Heart right ventricle (tissue), 16 donors: ENCODE data around the gene ZNF564. TPM values are rescaled to one million over a fixed set of nuclear protein-coding genes. Genes with fewer than 3 reads are reported as not detected.

Experiments used
- ATAC-seq, 8 donors: fragments of 200-7000 bp; cut with Tn5 transposase; one replicate each; pipeline ENCODE4 v1.9.1; 2020; ENCODE audit warnings: mild to moderate bottlenecking in 8 of 8, moderate library complexity in 8 of 8, moderate number of reproducible peaks in 1 of 8
- DNase-seq, 2 donors: peaks; one replicate each; pipeline ENCODE4 v3.0.0-alpha.2; 2020
- H3K27ac ChIP-seq, 10 donors: fragments of 200-600 bp; sonication (generic) in 2 of 10; one replicate each; pipeline versions ENCODE4 v1.5.0 to v1.8.0; 2020 to 2022; ENCODE audit warnings: mild to moderate bottlenecking in 3 of 10
- H3K27me3 ChIP-seq, 7 donors: fragments of 200-600 bp; one replicate each; pipeline ENCODE4 v1.8.0; 2021 to 2022; ENCODE audit warnings: mild to moderate bottlenecking in 2 of 7
- H3K36me3 ChIP-seq, 9 donors: fragments of 200-600 bp; sonication (generic) in 1 of 9; one replicate each; pipeline versions ENCODE4 v1.5.0 to v1.8.0; 2020 to 2022; ENCODE audit warnings: mild to moderate bottlenecking in 2 of 9
- H3K4me1 ChIP-seq, 9 donors: fragments of 200-600 bp; sonication (generic) in 1 of 9; one replicate each; pipeline versions ENCODE4 v1.5.0 to v1.8.0; 2020 to 2022; ENCODE audit warnings: mild to moderate bottlenecking in 4 of 9
- H3K4me3 ChIP-seq, 10 donors: fragments of 200-600 bp; sonication (generic) in 2 of 10; one replicate each; pipeline versions ENCODE4 v1.5.0 to v1.8.0; 2020 to 2022; ENCODE audit warnings: mild to moderate bottlenecking in 7 of 10, moderate library complexity in 2 of 10
- H3K9me3 ChIP-seq, 11 donors: fragments of 200-600 bp in 10 of 11; sonication (generic) in 2 of 11; one replicate each; pipeline versions ENCODE4 v1.5.0 to v1.8.0; 2013 to 2022; ENCODE audit warnings: mild to moderate bottlenecking in 2 of 11, control low read depth in 1 of 11, moderate library complexity in 1 of 11
- WGBS, 2 donors: extraction: QIAGEN DNeasy Blood & Tissue Kit; methylation state at CpG; one replicate each; pipeline ENCODE4 v1.1.7; 2013; ENCODE audit warnings: inconsistent platforms in 1 of 2; 5-methylcytosine and 5-hydroxymethylcytosine counted together
- intact Hi-C, 10 donors: fragments of 100-400 bp; cut with DNase I; formaldehyde crosslinking; loops; one replicate each; pipeline versions ENCODE4 v1.11.1 to v1.14.2; 2022
- polyA plus RNA-seq, 2 donors: library from polyadenylated mRNA; stranded (reverse); fragments of 200-250 nt; gene quantifications; one replicate each; pipeline ENCODE4 v1.2.3, GENCODE V29; 2013
- total RNA-seq, 10 donors: library from RNA; stranded (reverse); fragmentation: NEBNext Ultra II Directional in 3 of 10; extraction: Animal tissue kit (Norgen Biotek cat#: 25700) in 3 of 10; gene quantifications; one replicate each; pipeline versions ENCODE4 v1.2.1 to v1.2.4, GENCODE V29; 2021 to 2023
- TF ChIP-seq, protein P1 (sequence below), 9 donors: fragments of 200-600 bp; sonication (generic) in 2 of 9; IDR thresholded peaks; one replicate each; pipeline versions ENCODE4 v1.5.0 to v1.8.0; 2021 to 2022; ENCODE audit warnings: antibody characterized with exemption in 9 of 9, mild to moderate bottlenecking in 5 of 9, moderate library complexity in 1 of 9
- donor health status: Arrhythmogenic right ventricular cardiomyopathy.
- donor health status: ischemic (EF 13 %, LVEDD 7.1; RV severe dilation, severe dysfunction).
- donor health status: healthy with polysubstance abuse.
- donor health status: DM: no; HTN: yes; CAD: no.
- donor health status: DM: no; HTN: no; CAD: no.
- donor health status: ischemic (EF 25% LVEDD 6.9; RV normal size, moderate dysfunction).
- donor health status: ischemic (EF 25% LVEDD 5.7; RV mildly dilated, moderate dysfunction).
- donor health status: healthy.
- donor health status: DM: yes; HTN: yes; CAD: no.
- donor health status: Ischemic cardiomyopathy.
- donor health status: ischemic (EF 35%, LVEDD 5.7; RV mildly dilated, moderate dysfunction).
- donor health status: nonischemic (EF 11% LVEDD 7.7; RV severe dilation, severe dysfunction).
- donor health status: DM: yes; HTN: yes; CAD: no.
- donor health status: PGD.
- donor health status: ischemic (EF 29% LVEDD 5.4; RV normal size, mild dysfunction).
- donor health status: nonischemic (EF 23%, LVEDD 6.1; RV moderate dilation, normal function).

ZNF564 gene
- total and polyA plus RNA-seq, 12 donors = 2.9 to 11.2 (median 9.5) TPM

DNA sequence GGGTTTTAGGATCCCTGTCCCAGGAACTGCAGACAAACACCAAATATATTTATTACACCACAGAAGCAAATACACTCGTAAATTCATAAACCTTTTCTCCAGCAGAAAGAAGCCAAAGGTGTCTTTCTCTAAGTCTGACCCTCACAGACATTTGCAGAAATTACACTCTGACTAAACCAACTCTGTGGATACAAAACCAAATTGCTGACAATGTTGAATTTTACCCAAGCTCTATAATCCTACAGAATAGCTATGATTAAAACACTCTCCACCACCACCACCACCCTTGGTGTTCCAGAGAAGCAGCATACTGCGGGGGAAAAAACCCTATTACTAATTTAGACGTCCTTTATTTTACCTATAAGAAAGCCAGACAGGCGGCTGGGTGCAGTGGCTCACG lies 5.2 kb downstream of the ZNF564 start:
- H3K4me1 ChIP-seq = peaks cover 0 to 60% (median 41%) of the 10 kb centered on the region in 9 donors
- intact Hi-C loops = no loop called here
- TF ChIP-seq, protein P1, sequence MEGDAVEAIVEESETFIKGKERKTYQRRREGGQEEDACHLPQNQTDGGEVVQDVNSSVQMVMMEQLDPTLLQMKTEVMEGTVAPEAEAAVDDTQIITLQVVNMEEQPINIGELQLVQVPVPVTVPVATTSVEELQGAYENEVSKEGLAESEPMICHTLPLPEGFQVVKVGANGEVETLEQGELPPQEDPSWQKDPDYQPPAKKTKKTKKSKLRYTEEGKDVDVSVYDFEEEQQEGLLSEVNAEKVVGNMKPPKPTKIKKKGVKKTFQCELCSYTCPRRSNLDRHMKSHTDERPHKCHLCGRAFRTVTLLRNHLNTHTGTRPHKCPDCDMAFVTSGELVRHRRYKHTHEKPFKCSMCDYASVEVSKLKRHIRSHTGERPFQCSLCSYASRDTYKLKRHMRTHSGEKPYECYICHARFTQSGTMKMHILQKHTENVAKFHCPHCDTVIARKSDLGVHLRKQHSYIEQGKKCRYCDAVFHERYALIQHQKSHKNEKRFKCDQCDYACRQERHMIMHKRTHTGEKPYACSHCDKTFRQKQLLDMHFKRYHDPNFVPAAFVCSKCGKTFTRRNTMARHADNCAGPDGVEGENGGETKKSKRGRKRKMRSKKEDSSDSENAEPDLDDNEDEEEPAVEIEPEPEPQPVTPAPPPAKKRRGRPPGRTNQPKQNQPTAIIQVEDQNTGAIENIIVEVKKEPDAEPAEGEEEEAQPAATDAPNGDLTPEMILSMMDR (IDR thresholded peaks at IDR 0.05) = no peak

DNA sequence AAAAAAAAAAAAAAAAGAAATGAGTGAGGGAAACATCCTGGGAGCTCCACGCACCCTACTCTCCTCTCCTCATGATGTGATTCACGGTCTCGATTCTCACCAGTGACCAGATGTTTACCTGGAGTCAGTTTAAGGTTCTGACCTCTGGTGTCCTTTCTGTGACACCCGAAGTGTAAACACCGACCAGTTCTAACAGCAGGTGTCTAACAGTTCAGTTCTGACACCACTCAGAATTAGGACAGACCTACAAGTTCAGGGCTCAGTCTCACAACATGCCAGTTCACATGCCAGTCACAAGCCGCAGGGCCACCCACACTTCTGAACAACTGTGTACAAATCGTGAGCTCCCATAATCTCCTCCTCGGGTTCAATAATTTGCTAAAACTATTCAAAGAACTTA lies 6.0 kb downstream of the ZNF564 start:
- intact Hi-C loops = no loop called here
- H3K9me3 ChIP-seq = peaks cover 0 to 28% (median 0%) of the 10 kb centered on the region in 11 donors
- DNase-seq = no peak
- no peaks in the 10 kb centered on the region for H3K27me3 ChIP-seq
- H3K4me1 ChIP-seq = peaks cover 0 to 57% (median 38%) of the 10 kb centered on the region in 9 donors
- no peak overlapping the region for H3K4me3 ChIP-seq
- 83 to 86% methylated on average over 8 of the region's 8 CpGs for WGBS, 2 donors
- H3K36me3 ChIP-seq = peaks cover 0 to 43% (median 4%) of the 10 kb centered on the region in 9 donors
- ATAC-seq = no peak
- H3K27ac ChIP-seq = peak overlapping the region in 2 of 10 donors; percentile 3 to 38
- TF ChIP-seq, protein P1 (IDR thresholded peaks at IDR 0.05) = no peak

More for the DNA sequence above, 5.2 kb downstream of the ZNF564 start:
- Histone ChIP-seq H3K9me3 (peaks cover 0 to 21% (median 0%) of the 10 kb centered on the region in 11 donors), H3K4me3 (no peak overlapping the region), H3K27me3 (no peaks in the 10 kb centered on the region), H3K27ac (no peak overlapping the region), H3K36me3 (peaks cover 0 to 35% (median 0%) of the 10 kb centered on the region in 9 donors)
- DNase-seq (no peak), ATAC-seq (no peak)
- 91 to 92% methylated on average over 5 of the region's 5 CpGs for WGBS, 2 donors

DNA sequence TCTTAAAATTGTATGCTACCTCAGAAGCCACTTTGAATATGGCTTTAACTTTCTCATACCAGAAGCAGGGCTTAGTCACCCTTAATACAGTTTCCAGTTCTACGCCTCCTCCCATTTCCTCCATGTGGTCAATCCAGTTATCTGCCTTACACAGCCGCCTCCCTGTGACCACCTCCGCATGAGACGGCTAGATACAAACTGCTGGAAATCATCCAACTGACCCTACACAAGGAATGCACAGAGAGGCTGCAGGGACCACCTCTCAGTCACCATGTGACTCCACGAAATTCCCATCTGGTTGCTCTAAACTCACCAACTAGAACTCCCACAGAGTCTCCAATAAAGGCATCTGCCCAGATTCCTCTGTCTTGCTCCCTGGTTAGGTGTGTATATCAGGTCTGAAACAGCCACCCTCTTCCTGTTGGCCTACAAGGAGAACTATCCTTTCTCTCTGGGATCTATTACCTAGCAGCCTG lies 6.8 kb downstream of the ZNF564 start:
- intact Hi-C loops = loop anchor here in 1 of 10 donors (5.0 kb wide), 1 partner anchor 47 kb away; no protein-coding TSS in a partner anchor
- peaks cover 0 to 36% (median 0%) of the 10 kb centered on the region in 11 donors for H3K9me3 ChIP-seq
- H3K4me1 ChIP-seq = peaks cover 0 to 49% (median 30%) of the 10 kb centered on the region in 9 donors
- peak in 1 of 2 donors; percentile 17 for DNase-seq
- TF ChIP-seq, protein P1 (IDR thresholded peaks at IDR 0.05) = no peak
- H3K4me3 ChIP-seq = no peak overlapping the region
- peak in 5 of 8 donors; percentile 34 to 72 (median 56) for ATAC-seq
- no peaks in the 10 kb centered on the region for H3K27me3 ChIP-seq
- peaks cover 0 to 51% (median 4%) of the 10 kb centered on the region in 9 donors for H3K36me3 ChIP-seq
- WGBS, 2 donors = 30 to 47% methylated on average over 5 of the region's 5 CpGs
- H3K27ac ChIP-seq = peak overlapping the region in 5 of 10 donors; percentile 4 to 64 (median 38)

DNA sequence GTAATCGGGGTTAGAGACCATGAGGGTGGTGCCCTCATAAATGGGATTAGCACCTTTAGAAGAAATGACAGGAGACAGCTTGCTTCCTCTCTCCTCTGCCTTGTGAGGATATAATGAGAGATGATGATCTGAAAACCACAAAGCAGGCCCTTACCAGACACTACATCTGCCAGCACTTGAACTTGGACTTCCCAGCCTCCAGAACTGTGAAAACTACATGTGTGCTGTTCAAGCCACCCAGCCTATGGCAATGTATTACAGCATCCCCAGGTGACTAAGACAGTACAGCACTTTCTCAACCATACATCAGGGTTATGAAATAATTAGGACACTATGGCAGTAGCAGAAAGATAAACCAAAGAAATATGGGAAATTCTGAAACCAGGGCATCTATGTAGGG lies 7.4 kb downstream of the ZNF564 start:
- H3K4me3 ChIP-seq = no peak overlapping the region
- WGBS, 2 donors = 81 to 94% methylated on average over 1 of the region's 1 CpG
- peaks cover 0 to 54% (median 4%) of the 10 kb centered on the region in 9 donors for H3K36me3 ChIP-seq
- no peak for DNase-seq
- no peak for ATAC-seq
- peaks cover 0 to 43% (median 24%) of the 10 kb centered on the region in 9 donors for H3K4me1 ChIP-seq
- peaks cover 0 to 42% (median 0%) of the 10 kb centered on the region in 11 donors for H3K9me3 ChIP-seq
- TF ChIP-seq, protein P1 (IDR thresholded peaks at IDR 0.05) = no peak
- H3K27ac ChIP-seq = peak overlapping the region in 4 of 10 donors; percentile 19 to 64 (median 39)
- H3K27me3 ChIP-seq = no peaks in the 10 kb centered on the region
- intact Hi-C loops = loop anchor here in 1 of 10 donors (5.0 kb wide), 1 partner anchor 47 kb away; no protein-coding TSS in a partner anchor
